HG03103 (cell line): Measurements from ENCODE around the gene ZNF625.

Experiments used
- ATAC-seq: cut with Tn5 transposase; IDR thresholded peaks from one replicate; pipeline ENCODE4 v1.9.1; 2021; ENCODE audit warnings: low read depth; ENCODE audit not compliant: unreplicated experiment

The ZNF625 gene

DNA sequence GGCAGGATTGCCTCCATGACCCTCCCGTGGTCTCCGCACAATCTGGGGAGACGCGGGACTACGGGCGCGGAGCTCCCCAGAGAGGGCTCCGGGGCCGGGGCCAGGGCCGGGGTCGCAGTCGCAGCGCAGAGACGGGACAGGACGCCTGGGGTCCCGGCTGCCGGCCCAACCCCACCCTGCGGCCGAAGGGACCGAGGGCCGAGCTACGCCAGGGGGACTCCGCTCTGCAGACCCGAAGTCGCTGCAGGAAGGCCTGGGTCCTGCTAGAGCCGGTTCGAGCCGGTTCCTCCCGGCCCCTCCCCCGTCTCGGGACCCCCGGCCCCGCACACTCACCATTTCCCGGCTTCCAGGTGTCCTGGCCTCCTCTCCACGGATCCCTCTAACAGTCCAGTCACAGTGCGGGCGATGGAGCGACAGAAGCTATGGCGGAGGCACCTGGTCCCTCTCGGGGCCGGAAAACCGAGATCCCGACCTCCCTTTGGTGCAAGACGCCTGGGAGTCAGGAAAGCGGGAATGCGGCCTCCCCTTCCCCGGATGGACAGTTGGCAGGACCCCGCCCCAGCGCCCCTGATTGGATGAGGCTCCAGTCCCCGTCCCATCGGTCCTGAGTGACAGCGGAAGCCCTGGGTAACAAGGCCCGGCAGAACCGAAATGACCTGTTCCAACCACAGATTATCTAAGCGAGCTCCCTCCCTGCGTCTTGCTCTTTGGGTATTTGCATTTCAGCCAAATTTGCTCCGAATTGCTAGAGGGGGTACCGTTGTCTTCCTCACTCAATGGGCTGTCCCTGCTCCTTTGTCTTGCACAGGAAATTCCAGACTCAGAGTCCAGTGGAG is at the start of gene ZNF625:
Gene ZNF625 (minus strand): TSS at position 512 of the 836 bp plus-strand sequence. CDS start 176 bp downstream, at position 336.
- ATAC-seq: no peak

GRCh38 chr19:12205296-12205695 is 48.8 kb upstream of the ZNF625 start:
- no peak for ATAC-seq

DNA sequence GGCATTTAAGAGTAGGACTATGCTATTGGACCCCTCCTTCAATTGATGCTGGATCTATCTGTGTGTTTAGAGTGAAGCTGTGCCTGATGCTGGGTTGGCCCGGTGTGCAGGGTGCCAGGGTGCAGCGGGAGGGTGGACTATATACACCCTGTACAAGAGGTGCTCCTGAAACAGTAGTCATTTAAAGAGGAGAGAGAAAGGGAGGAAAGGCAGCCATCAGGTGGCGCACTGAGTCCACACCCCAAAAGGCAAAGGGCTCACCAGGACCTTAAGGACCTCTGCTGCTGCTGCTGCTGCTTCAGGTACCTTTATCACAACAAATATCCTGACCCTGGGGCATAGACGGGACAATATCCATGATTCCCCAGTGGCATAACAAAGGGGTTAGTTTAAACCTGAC is 45.7 kb upstream of the ZNF625 start:
- ATAC-seq: no peak

GRCh38 chr19:12199757-12200419 is 43.4 kb upstream of the ZNF625 start:
- ATAC-seq: no peak

GRCh38 chr19:12198136-12198535 is 41.6 kb upstream of the ZNF625 start:
- no peak for ATAC-seq

- ATAC-seq: no peak
These were observed 38.5 kb upstream of the ZNF625 start for GRCh38 chr19:12194827-12195731.

DNA sequence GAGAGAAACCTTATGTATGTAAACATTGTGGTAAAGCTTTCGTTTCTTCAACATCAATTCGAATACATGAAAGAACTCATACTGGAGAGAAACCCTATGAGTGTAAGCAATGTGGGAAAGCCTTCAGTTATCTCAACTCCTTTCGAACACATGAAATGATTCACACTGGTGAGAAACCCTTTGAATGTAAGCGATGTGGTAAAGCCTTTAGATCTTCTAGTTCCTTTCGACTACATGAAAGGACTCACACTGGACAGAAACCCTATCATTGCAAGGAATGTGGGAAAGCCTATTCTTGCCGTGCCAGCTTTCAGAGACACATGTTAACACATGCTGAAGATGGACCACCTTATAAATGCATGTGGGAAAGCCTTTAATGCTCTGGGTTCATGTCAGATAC is 31.1 kb upstream of the ZNF625 start:
- ATAC-seq: no peak

- no peak for ATAC-seq
These were observed 23.8 kb upstream of the ZNF625 start for GRCh38 chr19:12180377-12180776.

DNA sequence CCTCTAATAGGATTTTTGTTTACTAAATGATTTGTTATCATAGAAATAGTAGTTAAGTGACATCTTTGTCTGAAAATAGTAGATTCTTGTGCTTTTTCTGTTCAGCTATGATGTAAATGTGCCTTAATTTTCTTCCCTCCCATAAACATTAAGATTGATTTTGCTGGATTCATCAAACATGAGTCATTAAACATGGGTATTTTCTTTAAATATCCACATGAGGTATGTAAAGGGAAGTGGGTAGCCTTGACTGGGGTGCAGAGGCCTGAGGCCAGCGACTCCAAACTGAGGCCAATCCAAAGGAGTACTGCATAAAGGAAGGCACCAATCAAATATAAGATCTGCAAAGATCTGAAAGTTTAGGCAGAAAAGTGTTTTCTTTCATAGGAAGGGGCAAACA is 10.1 kb upstream of the ZNF625 start:
- ATAC-seq: no peak

DNA sequence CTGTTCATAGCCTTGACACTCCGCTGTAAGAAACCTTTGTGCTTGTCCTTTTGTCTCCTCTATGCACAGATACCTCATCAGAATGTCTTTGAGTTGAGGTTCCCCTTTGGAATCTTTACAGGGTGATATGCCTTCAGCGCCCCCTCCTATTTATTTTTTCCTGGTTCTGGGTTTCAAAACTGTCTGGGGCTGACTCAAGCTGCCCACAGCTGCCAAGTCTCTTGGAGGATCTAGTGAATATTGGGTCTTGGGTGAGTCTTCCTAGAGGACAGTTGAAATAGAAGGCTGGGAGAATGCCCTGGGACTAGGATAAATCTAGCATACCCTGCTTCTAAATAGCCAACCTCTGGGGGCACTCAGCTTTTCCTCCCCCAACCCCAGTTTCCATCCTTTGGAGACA is 7.3 kb upstream of the ZNF625 start:
- ATAC-seq: no peak

- ATAC-seq: peak; percentile 84
These were observed 6.6 kb upstream of the ZNF625 start, which contains the start of gene ZNF136 for GRCh38 chr19:12162882-12163806. ZNF136 (plus strand) TSS chr19:12163096; CDS start chr19:12163204, 108 bp downstream.

GRCh38 chr19:12162513-12162881 is 6.0 kb upstream of the ZNF625 start:
- ATAC-seq: no peak

DNA sequence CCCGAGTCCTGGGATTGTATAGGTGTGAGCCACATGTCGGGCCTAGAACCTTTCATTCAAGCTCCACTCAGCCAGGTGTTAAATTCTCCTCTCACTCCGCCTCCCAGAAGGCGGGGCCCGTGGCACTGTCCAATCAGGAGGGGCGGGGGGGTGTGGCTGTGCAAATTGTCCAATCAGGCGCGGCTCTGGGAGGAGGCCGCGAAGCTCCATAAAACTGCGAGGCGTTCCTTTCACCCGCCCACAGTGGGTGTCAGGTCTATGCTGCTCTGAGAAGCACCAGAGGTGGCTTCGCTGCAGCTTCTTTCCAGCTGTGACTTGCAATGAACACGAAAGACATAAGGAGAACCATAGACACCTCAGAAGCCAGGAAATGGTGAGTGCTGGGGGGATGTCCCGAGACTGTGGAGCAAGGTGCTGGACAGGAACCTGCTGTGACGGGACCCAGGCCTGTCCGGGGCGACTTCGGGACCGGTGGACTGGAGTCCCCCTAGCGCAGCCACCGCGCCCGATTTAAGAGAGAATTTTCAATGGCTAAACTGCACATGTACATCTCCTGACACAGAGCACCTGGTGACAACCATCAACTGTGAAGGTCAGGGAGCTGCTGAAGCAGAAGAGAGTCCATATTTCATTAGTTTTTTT is 3.4 kb upstream of the ZNF625 start:
- ATAC-seq: no peak

GRCh38 chr19:12155324-12155860 is 1.1 kb downstream of the ZNF625 start:
- no peak for ATAC-seq

- ATAC-seq: no peak
These were observed 11.2 kb downstream of the ZNF625 start for GRCh38 chr19:12145348-12145747.

- ATAC-seq: no peak
These were observed 15.2 kb downstream of the ZNF625 start for GRCh38 chr19:12141405-12141736.

DNA sequence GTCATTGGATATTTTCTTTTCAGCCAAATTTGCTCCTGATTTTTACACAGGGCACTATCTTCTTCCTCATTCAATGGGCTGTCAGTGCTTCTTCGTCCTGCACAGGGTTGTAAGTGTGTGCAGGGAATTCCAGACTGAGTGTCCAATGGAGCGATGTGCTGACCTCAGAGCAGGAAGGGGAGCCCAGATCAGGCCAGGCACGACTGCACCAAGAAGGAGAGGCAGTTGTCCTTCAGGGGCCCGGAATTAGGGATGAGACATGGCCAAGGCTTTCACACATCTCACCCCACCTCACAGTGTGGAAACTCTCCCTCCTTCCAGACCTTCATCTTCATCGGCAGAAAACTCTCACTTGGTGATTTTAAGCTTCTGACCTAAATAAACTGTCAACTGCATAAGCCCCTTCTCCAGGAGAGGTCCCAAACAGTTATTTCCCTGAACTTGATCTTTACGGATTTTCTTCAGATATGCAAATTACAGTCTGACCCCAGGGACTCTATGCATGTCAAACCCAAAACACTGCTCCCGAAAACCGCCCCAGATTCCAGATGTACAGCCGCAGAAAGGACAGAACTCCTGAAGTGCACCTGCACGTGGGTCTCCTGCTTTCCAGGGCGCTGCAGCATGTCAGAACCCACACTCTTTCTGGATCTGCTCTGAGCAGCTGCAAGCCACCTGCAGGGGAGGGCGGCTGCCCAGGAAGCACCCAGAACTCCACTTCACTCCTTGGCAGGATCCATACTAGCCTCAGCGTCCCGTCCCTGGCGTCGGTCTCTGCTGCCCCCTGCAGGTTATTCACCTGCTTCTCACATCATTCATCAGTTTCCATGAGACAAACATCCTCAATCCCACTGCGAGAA is 15.8 kb downstream of the ZNF625 start:
- peak; percentile 41 for ATAC-seq

DNA sequence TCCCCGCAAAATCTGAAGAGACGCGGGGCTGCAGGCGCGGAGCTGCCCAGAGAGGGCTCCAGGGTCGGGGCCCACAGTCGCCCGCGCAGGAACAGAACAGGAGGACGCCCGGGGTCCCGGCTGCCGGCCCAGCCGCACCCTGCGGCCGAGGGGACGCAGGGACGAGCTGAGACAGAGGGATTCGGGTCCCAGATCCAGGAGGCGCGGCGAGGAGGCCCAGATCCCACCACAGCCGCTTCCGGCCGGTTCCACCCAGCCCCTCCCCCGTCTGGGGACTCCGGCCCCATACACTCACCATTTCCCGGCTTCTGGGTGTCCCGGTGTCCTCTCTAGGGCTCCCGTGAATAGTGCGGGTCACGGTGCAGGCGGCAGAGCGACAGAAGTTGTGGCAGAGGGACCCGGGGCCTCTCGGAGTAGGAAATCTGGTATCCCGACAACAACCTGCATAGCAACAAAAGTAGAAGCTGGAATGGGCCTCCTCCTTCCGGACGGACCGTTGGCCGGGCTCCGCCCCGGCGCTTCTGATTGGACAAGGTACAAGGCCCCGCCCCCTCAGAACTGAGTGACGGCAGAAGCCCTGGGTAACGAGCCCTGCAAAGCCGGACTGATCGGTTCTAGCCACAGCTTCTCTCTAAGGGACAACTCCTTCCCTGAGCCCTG is 16.5 kb downstream of the ZNF625 start, which contains the start of gene ZNF20:
Gene ZNF20 (minus strand): TSS at position 466 of the 660 bp plus-strand sequence. CDS start 168 bp downstream, at position 298.
- ATAC-seq: peak; percentile 72
